Suprapubic skin (tissue), 4 donors: ENCODE results near the gene PEDS1. TPM values are rescaled to one million over a fixed set of nuclear protein-coding genes. Genes with fewer than 3 reads are reported as not detected.
A peak's percentile ranks its signal among the peaks of the same experiment; 100 is the strongest.
"Not testable (repeated sequence)": the region's sequence is repeated elsewhere in the genome, so short reads cannot be mapped to it uniquely, and the experiment has no call there.

Experiments
- DNase-seq, 2 donors: peaks; one replicate each; pipeline ENCODE4 v3.0.0-alpha.2; 2019; ENCODE audit warnings: low spot score in 2 of 2
- H3K27ac ChIP-seq: fragments of 200-600 bp; sonication (generic); one replicate; pipeline ENCODE4 v1.5.1; 2019
- H3K27me3 ChIP-seq: fragments of 200-600 bp; sonication (generic); one replicate; pipeline ENCODE4 v1.5.1; 2019
- H3K36me3 ChIP-seq: fragments of 200-600 bp; sonication (generic); one replicate; pipeline ENCODE4 v1.5.1; 2019
- H3K4me1 ChIP-seq: fragments of 200-600 bp; sonication (generic); one replicate; pipeline ENCODE4 v1.5.1; 2019
- H3K4me3 ChIP-seq: fragments of 200-600 bp; sonication (generic); one replicate; pipeline ENCODE4 v1.5.1; 2019; ENCODE audit warnings: mild to moderate bottlenecking
- H3K9me3 ChIP-seq: fragments of 200-600 bp; sonication (generic); one replicate; pipeline ENCODE4 v1.5.1; 2019
- CTCF ChIP-seq, 2 donors: fragments of 200-600 bp in 1 of 2; fragments of 450-650 bp in 1 of 2; sonication (generic) in 1 of 2; IDR thresholded peaks; one replicate each; pipeline ENCODE4 v1.5.1; 2016 to 2019; ENCODE audit warnings: antibody characterized with exemption in 2 of 2, mild to moderate bottlenecking in 1 of 2, moderate library complexity in 1 of 2
- EP300 ChIP-seq: sonication (generic); formaldehyde crosslinking; IDR thresholded peaks from one replicate; pipeline ENCODE4 v1.6.1; 2017; ENCODE audit warnings: antibody characterized with exemption
- POLR2A ChIP-seq, 2 donors: fragments of 450-650 bp; IDR thresholded peaks; one replicate each; pipeline ENCODE4 v1.6.1; 2017; ENCODE audit warnings: antibody characterized with exemption in 2 of 2, mild to moderate bottlenecking in 2 of 2, moderate library complexity in 2 of 2
- POLR2AphosphoS5 ChIP-seq, 3 donors: sonication (generic); formaldehyde crosslinking; IDR thresholded peaks; one replicate each; pipeline ENCODE4 v1.6.1; 2017; ENCODE audit warnings: antibody characterized with exemption in 3 of 3
- WGBS: methylation state at CpG from one replicate; pipeline ENCODE4 v1.1.5; 2018; 5-methylcytosine and 5-hydroxymethylcytosine counted together
- total RNA-seq, 4 donors: library from RNA; depleted of rRNA; stranded (reverse); fragments of >200 nt; gene quantifications; one replicate each; pipeline ENCODE4 v1.1.0, GENCODE V29; 2016

Gene PEDS1
- total RNA-seq, 4 donors from 2014 or later: 30.5 to 82.2 (median 57.3) TPM

DNA sequence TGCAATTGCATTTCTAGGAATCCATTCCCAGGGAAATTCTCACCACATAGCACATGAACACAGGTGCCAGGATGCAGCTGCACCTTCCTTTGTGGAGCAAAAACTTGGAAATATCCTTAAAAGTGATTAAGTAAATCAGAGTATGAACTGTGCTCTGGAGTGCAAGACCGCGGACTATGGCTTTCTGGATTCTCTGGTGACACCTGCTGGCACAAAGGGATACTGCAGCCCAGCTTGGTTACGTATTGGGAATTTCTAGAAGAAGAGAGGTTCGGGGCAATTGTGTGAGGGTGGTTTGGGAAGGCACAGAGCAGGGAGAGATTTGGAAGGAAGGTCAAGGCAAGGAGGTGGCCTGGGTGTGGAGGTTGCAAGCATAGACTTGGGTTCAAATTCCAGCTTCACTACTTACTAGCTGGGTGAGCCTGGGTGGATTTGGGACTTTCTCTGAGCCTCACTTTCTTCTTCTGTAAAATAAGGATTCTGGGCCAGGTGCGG is 15.9 kb upstream of the PEDS1 start:
- Histone ChIP-seq H3K4me3 (no peak overlapping the region), H3K27me3 (no peaks in the 10 kb centered on the region), H3K27ac (no peak overlapping the region), H3K9me3 (no peaks in the 10 kb centered on the region), H3K36me3 (no peaks in the 10 kb centered on the region), H3K4me1 (peaks cover 44% of the 10 kb centered on the region)
- peak; percentile 88 to 89 for DNase-seq
- WGBS: 25% methylated on average over 5 of the region's 5 CpGs
- TF ChIP-seq POLR2AphosphoS5 (IDR thresholded peaks at IDR 0.05): no peak
- TF ChIP-seq CTCF (IDR thresholded peaks at IDR 0.05): peak; percentile 90 to 96

DNA sequence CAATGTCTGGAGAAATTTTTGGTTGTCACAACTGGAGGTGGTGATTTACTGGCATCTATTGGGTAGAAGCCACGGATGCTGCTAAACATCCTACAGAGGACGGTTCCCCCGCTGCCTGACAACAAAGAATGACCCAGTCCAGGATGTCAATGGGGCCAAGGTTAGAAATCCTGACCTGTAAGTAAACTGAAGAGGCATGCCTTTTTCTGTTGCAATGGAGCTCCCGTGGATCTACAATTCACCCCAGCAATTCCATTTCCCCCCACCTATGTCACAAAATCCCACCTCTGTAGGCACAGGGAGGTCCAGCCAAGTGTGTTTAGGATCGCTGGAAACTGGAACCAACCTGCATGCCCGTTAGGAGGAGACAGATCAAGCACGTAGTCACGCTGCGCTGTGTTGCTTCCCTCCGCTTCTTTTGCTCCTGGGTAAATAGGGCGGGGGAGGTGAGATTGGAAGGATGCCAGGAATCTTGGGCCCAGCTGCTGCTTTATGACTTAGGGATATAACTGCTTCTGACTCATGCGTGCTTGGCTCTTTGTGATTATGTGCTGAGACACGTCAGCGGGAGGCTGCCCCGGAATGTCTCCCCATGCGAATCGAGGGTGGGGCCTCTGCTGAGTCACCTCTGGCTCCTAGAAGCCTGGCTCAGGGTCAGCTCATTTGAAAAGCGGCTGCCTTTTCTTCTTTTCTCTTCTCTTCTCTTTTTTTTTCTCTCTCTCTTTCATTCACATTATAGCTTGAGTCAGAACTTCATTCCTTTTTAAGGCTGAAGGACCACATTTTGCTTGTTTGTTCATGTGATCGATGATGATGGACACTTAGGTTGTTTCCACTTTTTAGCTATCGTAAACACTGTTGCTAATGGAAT is 12.4 kb upstream of the PEDS1 start:
- peak overlapping the region; percentile 24 for H3K4me3 ChIP-seq
- peaks cover 34% of the 10 kb centered on the region for H3K4me1 ChIP-seq
- DNase-seq: peak; percentile 98
- H3K9me3 ChIP-seq: no peaks in the 10 kb centered on the region
- no peaks in the 10 kb centered on the region for H3K36me3 ChIP-seq
- TF ChIP-seq POLR2AphosphoS5 (IDR thresholded peaks at IDR 0.05) (peak; percentile 20 to 97 (median 89)), CTCF (IDR thresholded peaks at IDR 0.05) (no peak), EP300 (peak; percentile 34)
- WGBS: 6% methylated on average over 20 of the region's 20 CpGs
- no peaks in the 10 kb centered on the region for H3K27me3 ChIP-seq
- peak overlapping the region; percentile 79 for H3K27ac ChIP-seq

- Histone ChIP-seq H3K27me3 (no peaks in the 10 kb centered on the region), H3K4me3 (no peak overlapping the region), H3K36me3 (no peaks in the 10 kb centered on the region), H3K9me3 (no peaks in the 10 kb centered on the region), H3K4me1 (peaks cover 32% of the 10 kb centered on the region), H3K27ac (peak overlapping the region; percentile 61)
- peak in 1 of 3 donors; percentile 83 for TF ChIP-seq POLR2AphosphoS5 (IDR thresholded peaks at IDR 0.05)
- no peak for TF ChIP-seq POLR2A (IDR thresholded peaks at IDR 0.05)
- no peak for TF ChIP-seq CTCF (IDR thresholded peaks at IDR 0.05)
- no peak for TF ChIP-seq EP300
- peak; percentile 86 to 87 for DNase-seq
- 53% methylated on average over 6 of the region's 9 CpGs for WGBS
These were observed 10.2 kb upstream of the PEDS1 start for GRCh38 chr20:50163570-50164317.

GRCh38 chr20:50161494-50161893 is 8.0 kb upstream of the PEDS1 start:
- H3K9me3 ChIP-seq, H3K27ac ChIP-seq, H3K36me3 ChIP-seq, H3K27me3 ChIP-seq, H3K4me3 ChIP-seq, DNase-seq: not testable (repeated sequence)
- H3K4me1 ChIP-seq: peaks cover 25% of the 10 kb centered on the region
- WGBS: 82% methylated on average over 7 of the region's 7 CpGs

DNA sequence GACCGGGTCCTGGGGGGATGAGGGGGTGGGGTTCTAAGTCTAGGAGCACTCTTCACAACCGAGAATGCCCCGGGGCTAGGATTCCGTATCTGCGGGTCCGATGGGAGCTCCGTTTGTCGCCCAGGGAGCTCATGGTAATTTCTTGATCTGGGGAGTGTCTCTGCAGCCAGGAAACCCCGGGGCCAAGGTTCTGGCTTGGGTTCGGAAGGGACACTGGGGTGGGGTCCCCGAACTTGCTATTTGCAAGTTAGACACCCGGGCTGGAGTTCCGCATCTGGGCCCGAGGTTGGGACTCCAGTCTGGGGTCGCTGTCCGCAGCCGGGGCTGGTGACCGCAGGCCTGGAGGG is 397 bp downstream of the PEDS1 start:
- WGBS: 0% methylated on average over 14 of the region's 18 CpGs
- peaks cover 4% of the 10 kb centered on the region for H3K36me3 ChIP-seq
- no peak for DNase-seq
- no peaks in the 10 kb centered on the region for H3K27me3 ChIP-seq
- peaks cover 55% of the 10 kb centered on the region for H3K4me1 ChIP-seq
- peak overlapping the region; percentile 96 for H3K27ac ChIP-seq
- TF ChIP-seq CTCF (IDR thresholded peaks at IDR 0.05): no peak
- TF ChIP-seq POLR2A (IDR thresholded peaks at IDR 0.05): no peak
- no peak for TF ChIP-seq EP300
- H3K4me3 ChIP-seq: peak overlapping the region; percentile 82
- H3K9me3 ChIP-seq: no peaks in the 10 kb centered on the region
